Measurements from ENCODE around the gene PEX16. TPM values are rescaled to one million over a fixed set of nuclear protein-coding genes. Genes with fewer than 3 reads are reported as not detected.

The PEX16 gene
- total RNA-seq (10 to 100 TPM in 4 of 5 donors, 1 to 10 TPM in 1; 9.9 to 72.7 (median 41.9) TPM), polyA plus RNA-seq (10 to 100 TPM; 35.5 to 44.2 (median 38.5) TPM)
- long read RNA-seq, donor 1, transcript PEX16-202 (11 exons, 1,335 nt): major isoform, 6 of 6 reads
- long read RNA-seq, donor 1, partial matches to known transcripts: 0 of 6 reads
- long read RNA-seq, donor 1, other reads (novel, unspliced or antisense): 0 of 6 reads
- long read RNA-seq, donor 2, transcript PEX16-202 (11 exons, 1,335 nt): major isoform, 7 of 13 reads
- long read RNA-seq, donor 2, partial matches to known transcripts: 5 of 13 reads
- long read RNA-seq, donor 2, other reads (novel, unspliced or antisense): 0 of 13 reads
- long read RNA-seq, donor 3, partial matches to known transcripts: 0 of 4 reads
- long read RNA-seq, donor 3, other reads (novel, unspliced or antisense): 0 of 4 reads
- long read RNA-seq, donor 4, partial matches to known transcripts: 0 of 1 reads
- long read RNA-seq, donor 4, other reads (novel, unspliced or antisense): 0 of 1 reads
- long read RNA-seq, donor 5, transcript PEX16-202 (11 exons, 1,335 nt): major isoform, 7 of 7 reads
- long read RNA-seq, donor 5, partial matches to known transcripts: 0 of 7 reads
- long read RNA-seq, donor 5, other reads (novel, unspliced or antisense): 0 of 7 reads
- long read RNA-seq, donor 6, transcript PEX16-202 (11 exons, 1,335 nt): major isoform, 16 of 70 reads
- long read RNA-seq, donor 6, partial matches to known transcripts: 51 of 70 reads
- long read RNA-seq, donor 6, other reads (novel, unspliced or antisense): 0 of 70 reads
- long read RNA-seq, donor 7, partial matches to known transcripts: 0 of 4 reads
- long read RNA-seq, donor 7, other reads (novel, unspliced or antisense): 0 of 4 reads
- long read RNA-seq, donor 8, transcript PEX16-202 (11 exons, 1,335 nt): major isoform, 5 of 7 reads
- long read RNA-seq, donor 8, partial matches to known transcripts: 0 of 7 reads
- long read RNA-seq, donor 8, other reads (novel, unspliced or antisense): 0 of 7 reads
- long read RNA-seq, donor 9: 0 reads
- long read RNA-seq, donor 10, partial matches to known transcripts: 0 of 4 reads
- long read RNA-seq, donor 10, other reads (novel, unspliced or antisense): 0 of 4 reads

DNA sequence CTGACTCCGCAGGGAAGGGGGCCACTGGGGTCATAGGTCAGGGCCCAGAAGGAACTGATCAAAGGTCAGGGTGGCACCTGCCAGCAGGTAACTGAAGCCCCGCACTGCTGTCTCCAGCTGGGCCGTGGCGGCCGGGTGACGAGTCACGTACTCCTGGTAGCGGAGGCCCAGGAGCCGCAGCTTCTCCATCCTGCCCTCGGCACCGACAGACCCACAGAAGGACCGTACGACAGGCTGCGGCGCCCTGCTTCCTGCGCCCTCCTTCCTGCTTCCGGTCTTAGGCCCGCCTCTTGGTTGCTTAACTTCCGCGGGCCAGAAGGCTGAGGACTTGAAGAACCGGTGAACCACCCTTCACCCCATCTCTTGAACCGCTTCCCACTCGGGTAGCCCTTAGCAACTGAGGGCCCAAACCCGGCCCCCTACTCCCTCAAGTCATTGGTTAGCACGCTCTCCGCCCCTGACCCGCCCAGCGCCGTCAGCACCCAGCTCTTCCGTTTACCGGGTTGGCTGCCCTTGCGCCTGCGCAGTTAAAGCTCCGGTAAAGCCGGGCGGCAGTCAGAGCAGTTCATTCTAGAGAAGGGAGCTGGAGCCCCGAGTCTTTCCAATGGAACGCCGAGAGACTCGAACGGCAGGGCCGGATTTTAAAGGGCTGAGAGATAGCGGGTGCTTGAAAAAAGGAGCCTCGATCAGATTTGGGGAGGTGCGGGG, at the start of gene PEX16:
TSS of gene PEX16 (minus strand) at position 255 of the 708 bp plus-strand sequence. CDS start at position 189, 66 bp downstream.
- peak within 1 kb of the TSS; percentile 86 to 96 (median 87) for H3K27ac ChIP-seq
- peaks cover 32 to 37% (median 36%) of the 10 kb centered on the region in 4 donors for H3K36me3 ChIP-seq
- peak; percentile 97 to 99 for DNase-seq
- H3K4me3 ChIP-seq: peak within 1 kb of the TSS; percentile 71 to 92 (median 90)
- TF ChIP-seq POLR2A (IDR thresholded peaks at IDR 0.05) (peak in 1 of 4 donors; percentile 75), CTCF (IDR thresholded peaks at IDR 0.05) (no peak), POLR2AphosphoS5 (IDR thresholded peaks at IDR 0.05) (peak; percentile 51 to 98 (median 93)), EP300 (IDR thresholded peaks at IDR 0.05) (no peak)
- H3K27me3 ChIP-seq: peaks cover 0 to 16% (median 13%) of the 10 kb centered on the region in 3 donors
- WGBS, 5 donors: 0% methylated on average over 37 to 45 of the region's 45 CpGs
- intact Hi-C loops (cut with DNase I; ENCODE audit: low total_unique reads): no loop called here
- no peaks in the 10 kb centered on the region for H3K9me3 ChIP-seq
- peaks cover 27 to 68% (median 53%) of the 10 kb centered on the region in 4 donors for H3K4me1 ChIP-seq

DNA sequence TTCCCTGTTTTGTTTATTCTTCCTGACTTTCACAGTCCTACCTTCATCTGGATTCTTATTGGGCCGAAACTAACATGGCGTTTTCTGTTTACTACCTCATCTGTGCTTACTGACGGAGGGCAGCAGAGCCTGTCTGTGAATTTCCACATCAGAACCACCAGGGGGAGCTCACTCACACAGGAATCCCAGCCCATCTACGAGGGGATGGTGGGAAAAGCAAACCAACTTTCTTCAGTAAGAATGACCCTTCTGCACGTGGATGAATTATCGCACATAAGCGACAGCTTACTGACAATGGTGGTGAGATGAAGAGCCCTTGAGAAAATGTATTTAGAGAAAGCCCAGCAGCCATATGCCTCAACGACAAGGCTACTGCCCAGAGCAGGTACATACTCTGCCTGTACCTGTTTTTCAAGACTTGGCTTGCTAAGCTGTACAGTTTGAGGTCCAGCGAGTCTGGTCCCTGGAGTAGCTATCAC, 47.3 kb upstream of the PEX16 start:
- Histone ChIP-seq H3K4me1 (peaks cover 0 to 19% (median 5%) of the 10 kb centered on the region in 4 donors), H3K4me3 (no peak overlapping the region), H3K36me3 (peaks cover 21 to 78% (median 74%) of the 10 kb centered on the region in 4 donors), H3K27me3 (no peaks in the 10 kb centered on the region), H3K9me3 (no peaks in the 10 kb centered on the region), H3K27ac (peak overlapping the region in 2 of 5 donors; percentile 8 to 54)
- no peak for TF ChIP-seq POLR2A (IDR thresholded peaks at IDR 0.05)
- TF ChIP-seq EP300 (IDR thresholded peaks at IDR 0.05): no peak
- TF ChIP-seq CTCF (IDR thresholded peaks at IDR 0.05): peak in 5 of 7 experiments; percentile 84 to 92 (median 88)
- peak in 2 of 3 donors; percentile 33 to 75 for TF ChIP-seq POLR2AphosphoS5 (IDR thresholded peaks at IDR 0.05)
- intact Hi-C loops (cut with DNase I; ENCODE audit: low total_unique reads): no loop called here
- WGBS, 5 donors: 12 to 20% (median 14%) methylated on average over 9 of the region's 9 CpGs
- DNase-seq: peak; percentile 56 to 94

- DNase-seq: no peak
- Histone ChIP-seq H3K9me3 (no peaks in the 10 kb centered on the region), H3K27me3 (no peaks in the 10 kb centered on the region), H3K4me3 (no peak overlapping the region), H3K36me3 (peaks cover 5 to 55% (median 50%) of the 10 kb centered on the region in 4 donors), H3K4me1 (peaks cover 0 to 19% (median 5%) of the 10 kb centered on the region in 4 donors), H3K27ac (no peak overlapping the region)
- no peak for TF ChIP-seq CTCF (IDR thresholded peaks at IDR 0.05)
- TF ChIP-seq POLR2AphosphoS5 (IDR thresholded peaks at IDR 0.05): no peak
- TF ChIP-seq EP300 (IDR thresholded peaks at IDR 0.05): no peak
- TF ChIP-seq POLR2A (IDR thresholded peaks at IDR 0.05): no peak
- 66 to 76% (median 71%) methylated on average over 7 of the region's 7 CpGs for WGBS, 5 donors
- intact Hi-C loops (cut with DNase I; ENCODE audit: low total_unique reads): no loop called here
Measured at GRCh38 chr11:45961751-45962240, 44.1 kb upstream of the PEX16 start.

All from stomach (tissue), 19 donors.